ENCODE measurements around the gene ASTL. TPM values are rescaled to one million over a fixed set of nuclear protein-coding genes. Genes with fewer than 3 reads are reported as not detected.

Gene ASTL
- total and polyA plus RNA-seq, 2 donors (not counting 3 experiments of a cell fraction or from before 2014, with no cell fraction given), result not detected

DNA sequence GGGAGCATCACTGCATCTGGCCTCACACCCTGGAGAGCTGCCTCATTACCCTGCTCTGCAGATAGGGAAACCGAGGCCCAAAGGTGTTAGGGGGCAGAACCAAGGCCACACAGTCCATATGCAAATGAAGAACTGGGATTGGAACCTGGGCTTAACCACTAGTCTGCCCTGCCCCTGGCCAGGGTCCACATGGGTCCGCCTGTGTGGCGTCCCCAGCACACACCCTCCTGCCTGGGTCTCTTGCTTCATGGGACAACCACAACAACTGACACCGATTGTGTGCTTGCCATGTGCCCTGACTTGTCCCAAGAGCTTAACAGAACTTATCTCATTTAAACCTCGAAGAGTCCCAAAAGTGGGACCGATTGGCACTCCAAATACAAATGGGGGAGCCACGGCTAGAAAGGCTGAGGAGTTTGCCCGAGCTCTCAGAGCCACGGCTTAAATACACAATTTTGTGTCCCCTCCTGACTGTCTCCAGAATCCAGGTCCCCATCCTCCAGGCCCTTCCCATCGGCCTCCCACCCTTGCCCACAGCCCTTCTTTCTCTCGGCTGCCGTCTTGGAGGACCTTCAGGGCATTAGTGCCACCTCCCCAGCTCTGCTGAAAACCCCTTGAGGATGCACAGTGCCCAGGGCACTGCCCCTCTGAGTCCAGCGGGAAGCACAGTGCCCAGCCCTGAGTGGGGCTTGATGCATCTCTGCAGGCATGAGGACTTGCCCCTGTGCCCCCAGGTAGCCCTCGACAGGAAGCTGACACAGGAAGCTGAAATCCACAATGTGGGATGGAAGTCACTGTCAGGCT, 12.7 kb upstream of the ASTL start:
- ChIA-PET CTCF (interaction anchor here (1.0 to 6.3 kb wide), 3 partner anchors 24 to 35 kb away, joined by 3 to 26 read pairs (median 4); partner anchors contain the start of gene ADRA2B), POLR2A (no interaction called here)
- dilution Hi-C loops (cut with MboI; ENCODE audit: extremely low pct_ligation_motif_present, low sequenced_read_pairs) (no loop called here), intact Hi-C loops (cut with micrococcal nuclease) (no loop called here)
- FAIRE-seq, result no peak
- Histone ChIP-seq H3K9me3 (replicated peaks; ENCODE audit: control insufficient read depth, insufficient read depth, low read length) (no peaks in the 10 kb centered on the region), H4K20me1 (replicated peaks; ENCODE audit: control insufficient read depth, extremely low read depth, insufficient read depth, low read length) (no peaks in the 10 kb centered on the region), H3K9me1 (replicated peaks; ENCODE audit: control insufficient read depth, extremely low read depth, insufficient read depth, low read length) (no peaks in the 10 kb centered on the region), H3K27me3 (ENCODE audit: control insufficient read depth in 2 of 2, insufficient read depth in 2 of 2, low read length in 2 of 2) (no peaks in the 10 kb centered on the region), H3K4me2 (ENCODE audit: insufficient read depth, low read length) (no peak overlapping the region), H3K4me3 (replicated peaks in 1 of 3; ENCODE audit: insufficient read depth in 1 of 3, low read depth in 1 of 3, low read length in 3 of 3) (no peak overlapping the region), H2AFZ (ENCODE audit: low read depth, low read length) (no peak overlapping the region), H3K9ac (replicated peaks; ENCODE audit: extremely low read depth, insufficient read depth, low read length) (no peak overlapping the region), H3K27ac (ENCODE audit: insufficient read depth, low read depth, low read length) (no peak overlapping the region), H3K4me1 (ENCODE audit: control insufficient read depth, extremely low read depth, insufficient read depth, low read length) (no peaks in the 10 kb centered on the region), H3K36me3 (ENCODE audit: control insufficient read depth in 2 of 2, extremely low read depth in 1 of 2, insufficient read depth in 2 of 2, low read length in 2 of 2) (no peaks in the 10 kb centered on the region), H3K79me2 (ENCODE audit: control insufficient read depth, insufficient read depth, low read length) (no peaks in the 10 kb centered on the region)
- no peak for TF ChIP-seq POLR2A (IDR thresholded peaks at IDR 0.05; ENCODE audit: low read depth, low read length)
- TF ChIP-seq, protein P1, sequence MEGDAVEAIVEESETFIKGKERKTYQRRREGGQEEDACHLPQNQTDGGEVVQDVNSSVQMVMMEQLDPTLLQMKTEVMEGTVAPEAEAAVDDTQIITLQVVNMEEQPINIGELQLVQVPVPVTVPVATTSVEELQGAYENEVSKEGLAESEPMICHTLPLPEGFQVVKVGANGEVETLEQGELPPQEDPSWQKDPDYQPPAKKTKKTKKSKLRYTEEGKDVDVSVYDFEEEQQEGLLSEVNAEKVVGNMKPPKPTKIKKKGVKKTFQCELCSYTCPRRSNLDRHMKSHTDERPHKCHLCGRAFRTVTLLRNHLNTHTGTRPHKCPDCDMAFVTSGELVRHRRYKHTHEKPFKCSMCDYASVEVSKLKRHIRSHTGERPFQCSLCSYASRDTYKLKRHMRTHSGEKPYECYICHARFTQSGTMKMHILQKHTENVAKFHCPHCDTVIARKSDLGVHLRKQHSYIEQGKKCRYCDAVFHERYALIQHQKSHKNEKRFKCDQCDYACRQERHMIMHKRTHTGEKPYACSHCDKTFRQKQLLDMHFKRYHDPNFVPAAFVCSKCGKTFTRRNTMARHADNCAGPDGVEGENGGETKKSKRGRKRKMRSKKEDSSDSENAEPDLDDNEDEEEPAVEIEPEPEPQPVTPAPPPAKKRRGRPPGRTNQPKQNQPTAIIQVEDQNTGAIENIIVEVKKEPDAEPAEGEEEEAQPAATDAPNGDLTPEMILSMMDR (IDR thresholded peaks at IDR 0.05; ENCODE audit: extremely low read depth in 1 of 2, insufficient read depth in 1 of 2, low read depth in 1 of 2, low read length in 2 of 2), result no peak
- BruUV-seq (replicated peaks), result no TSS peak
- DNase-seq (ENCODE audit: low read depth, low spot score), result no peak

DNA sequence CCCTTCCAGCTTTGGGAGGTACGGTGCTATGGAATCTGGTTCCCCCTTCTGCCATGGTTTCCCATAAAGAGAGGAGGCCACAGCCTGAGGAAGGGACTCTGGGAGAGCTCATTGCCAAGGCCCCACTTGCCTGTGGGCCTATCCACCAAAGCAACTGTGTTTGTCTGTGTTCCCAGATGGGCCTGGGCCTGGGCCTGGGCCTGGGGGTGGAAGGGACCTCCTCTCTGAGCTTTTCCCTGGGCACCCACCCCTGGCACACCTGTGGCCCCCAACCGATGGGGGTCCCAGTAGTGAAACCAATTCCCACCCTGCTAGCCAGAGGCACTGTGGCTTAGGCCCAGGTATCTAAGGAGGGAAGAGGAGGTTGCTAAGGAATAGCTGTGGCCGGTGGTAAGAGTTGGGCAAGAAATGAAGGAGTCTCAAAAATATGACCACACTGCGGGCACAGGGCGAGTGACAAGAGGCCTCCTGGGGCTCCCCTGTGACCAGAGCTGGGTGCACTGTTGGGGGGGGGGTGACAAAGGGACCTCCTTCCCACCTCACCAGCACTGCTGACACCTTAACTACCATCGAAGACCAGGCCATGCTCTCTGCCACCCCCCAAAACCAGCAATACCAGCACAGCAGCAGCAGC, 11.8 kb upstream of the ASTL start:
- H4K20me1 ChIP-seq (replicated peaks; ENCODE audit: control insufficient read depth, extremely low read depth, insufficient read depth, low read length), result no peaks in the 10 kb centered on the region
- no peak overlapping the region for H3K4me2 ChIP-seq (ENCODE audit: insufficient read depth, low read length)
- H3K27me3 ChIP-seq (ENCODE audit: control insufficient read depth in 2 of 2, insufficient read depth in 2 of 2, low read length in 2 of 2), result no peaks in the 10 kb centered on the region
- no peaks in the 10 kb centered on the region for H3K36me3 ChIP-seq (ENCODE audit: control insufficient read depth in 2 of 2, extremely low read depth in 1 of 2, insufficient read depth in 2 of 2, low read length in 2 of 2)
- H3K9me3 ChIP-seq (replicated peaks; ENCODE audit: control insufficient read depth, insufficient read depth, low read length), result no peaks in the 10 kb centered on the region
- no peak overlapping the region for H3K4me3 ChIP-seq (replicated peaks in 1 of 3; ENCODE audit: insufficient read depth in 1 of 3, low read depth in 1 of 3, low read length in 3 of 3)
- H2AFZ ChIP-seq (ENCODE audit: low read depth, low read length), result no peak overlapping the region
- ChIA-PET CTCF (interaction anchor here (1.3 to 6.3 kb wide), 2 partner anchors 25 to 34 kb away, joined by 4 to 26 read pairs; partner anchors contain the start of gene ADRA2B), POLR2A (no interaction called here)
- no peak for FAIRE-seq
- H3K9me1 ChIP-seq (replicated peaks; ENCODE audit: control insufficient read depth, extremely low read depth, insufficient read depth, low read length), result no peaks in the 10 kb centered on the region
- no peak for TF ChIP-seq GATA2 (IDR thresholded peaks at IDR 0.05; ENCODE audit: insufficient read depth, insufficient read length, low read depth, low read length)
- no peak for TF ChIP-seq JUN (IDR thresholded peaks at IDR 0.05; ENCODE audit: borderline replicate concordance, insufficient read depth, insufficient read length, low read depth)
- TF ChIP-seq EZH2 (IDR thresholded peaks at IDR 0.05; ENCODE audit: borderline replicate concordance, low read depth, low read length, severe bottlenecking), result no peak
- TF ChIP-seq, protein P1 (IDR thresholded peaks at IDR 0.05; ENCODE audit: extremely low read depth in 1 of 2, insufficient read depth in 1 of 2, low read depth in 1 of 2, low read length in 2 of 2), result no peak
- no peak for TF ChIP-seq MYC (IDR thresholded peaks at IDR 0.05; ENCODE audit: low read depth, low read length)
- TF ChIP-seq, protein P2, sequence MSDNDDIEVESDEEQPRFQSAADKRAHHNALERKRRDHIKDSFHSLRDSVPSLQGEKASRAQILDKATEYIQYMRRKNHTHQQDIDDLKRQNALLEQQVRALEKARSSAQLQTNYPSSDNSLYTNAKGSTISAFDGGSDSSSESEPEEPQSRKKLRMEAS (IDR thresholded peaks at IDR 0.05; ENCODE audit: insufficient read depth, insufficient read length), result no peak
- TF ChIP-seq FOS (IDR thresholded peaks at IDR 0.05; ENCODE audit: borderline replicate concordance, insufficient read depth, low read length), result no peak
- TF ChIP-seq POLR2AphosphoS5 (IDR thresholded peaks at IDR 0.05; ENCODE audit: insufficient read depth, low read depth, low read length), result no peak
- no peak for TF ChIP-seq POLR2A (IDR thresholded peaks at IDR 0.05; ENCODE audit: low read depth, low read length)
- H3K4me1 ChIP-seq (ENCODE audit: control insufficient read depth, extremely low read depth, insufficient read depth, low read length), result no peaks in the 10 kb centered on the region
- H3K27ac ChIP-seq (ENCODE audit: insufficient read depth, low read depth, low read length), result no peak overlapping the region
- dilution Hi-C loops (cut with MboI; ENCODE audit: extremely low pct_ligation_motif_present, low sequenced_read_pairs), result no loop called here
- intact Hi-C loops (cut with micrococcal nuclease), result no loop called here
- H3K79me2 ChIP-seq (ENCODE audit: control insufficient read depth, insufficient read depth, low read length), result no peaks in the 10 kb centered on the region
- no TSS peak for BruUV-seq (replicated peaks)
- H3K9ac ChIP-seq (replicated peaks; ENCODE audit: extremely low read depth, insufficient read depth, low read length), result no peak overlapping the region
- no peak for DNase-seq (ENCODE audit: low read depth, low spot score)

Data from endothelial cell of umbilical vein (primary cell).